OCI-LY1 (cell line): Measurements from ENCODE around the gene AJUBA.

Experiments used
- H2AFZ ChIP-seq: fragments of 200-600 bp; sonication (generic), shearing (Covaris generic); 2 replicates; pipeline ENCODE4 v1.6.0; 2014; ENCODE audit warnings: antibody characterized with exemption, mild to moderate bottlenecking, low read length
- H3F3A ChIP-seq: fragments of 200-600 bp; sonication (generic), shearing (Covaris generic); 2 replicates; pipeline ENCODE4 v1.6.0; 2014; ENCODE audit warnings: mild to moderate bottlenecking, antibody characterized with exemption, low read length, moderate library complexity; ENCODE audit not compliant: insufficient read depth
- H3K27ac ChIP-seq: fragments of 200-600 bp; sonication (generic); 2 replicates; pipeline ENCODE4 v1.5.1; 2014; ENCODE audit warnings: low read length, mixed run types, mild to moderate bottlenecking, low read depth; ENCODE audit not compliant: poor library complexity, severe bottlenecking
- H3K27me3 ChIP-seq: fragments of 200-600 bp; sonication (generic); 2 replicates; pipeline ENCODE4 v1.6.0; 2014; ENCODE audit warnings: antibody characterized with exemption, mild to moderate bottlenecking, low read length, moderate library complexity; ENCODE audit not compliant: insufficient read depth
- H3K36me3 ChIP-seq: fragments of 200-600 bp; sonication (generic); 2 replicates; pipeline ENCODE4 v1.6.1; 2014; ENCODE audit warnings: mild to moderate bottlenecking, antibody characterized with exemption, low read length, moderate library complexity, mixed read lengths; ENCODE audit not compliant: insufficient read depth
- H3K4me1 ChIP-seq: fragments of 200-600 bp; sonication (generic); 2 replicates; pipeline ENCODE4 v1.5.1; 2014; ENCODE audit warnings: mild to moderate bottlenecking, low read length, moderate library complexity; ENCODE audit not compliant: insufficient read depth, severe bottlenecking
- H3K4me2 ChIP-seq: fragments of 200-600 bp; sonication (generic), shearing (Covaris generic); 2 replicates; pipeline ENCODE4 v1.6.1; 2014; ENCODE audit warnings: low read length
- H3K4me3 ChIP-seq: fragments of 200-600 bp; sonication (generic); 2 replicates; pipeline ENCODE4 v1.5.1; 2014; ENCODE audit warnings: low read length, low read depth, mild to moderate bottlenecking, mixed read lengths; ENCODE audit not compliant: poor library complexity, severe bottlenecking
- H3K79me2 ChIP-seq: fragments of 200-600 bp; shearing (Covaris generic); 2 replicates; pipeline ENCODE4 v1.6.1; 2016; ENCODE audit warnings: mixed run types, low read length, mixed read lengths; ENCODE audit not compliant: insufficient read depth
- H3K9ac ChIP-seq: fragments of 200-600 bp; sonication (generic), shearing (Covaris generic); 2 replicates; pipeline ENCODE4 v1.6.1; 2014; ENCODE audit warnings: mild to moderate bottlenecking, low read length, mixed read lengths
- H3K9me2 ChIP-seq: fragments of 200-600 bp; sonication (generic), shearing (Covaris generic); 2 replicates; pipeline ENCODE4 v1.6.1; 2014; ENCODE audit warnings: low read depth, mild to moderate bottlenecking, low read length, mixed read lengths
- H3K9me3 ChIP-seq: fragments of 200-600 bp; shearing (Covaris generic); 2 replicates; pipeline ENCODE4 v1.6.1; 2014; ENCODE audit warnings: low read length, mixed read lengths
- H4K20me1 ChIP-seq: fragments of 200-600 bp; sonication (generic), shearing (Covaris generic); 2 replicates; pipeline ENCODE4 v1.6.0; 2016; ENCODE audit warnings: mild to moderate bottlenecking, low read length; ENCODE audit not compliant: insufficient read depth
- CTCF ChIP-seq: fragments of 200-600 bp; sonication (generic), shearing (Covaris generic); IDR thresholded peaks from 2 replicates; pipeline ENCODE4 v1.5.1; 2017; ENCODE audit warnings: mild to moderate bottlenecking, antibody characterized with exemption, low read length, moderate library complexity, mixed read lengths
- EZH2 ChIP-seq: fragments of 200-600 bp; sonication (generic), shearing (Covaris generic); IDR thresholded peaks from 2 replicates; pipeline ENCODE4 v1.8.0; 2017; ENCODE audit warnings: borderline replicate concordance, mixed run types, mild to moderate bottlenecking, antibody characterized with exemption, low read length, moderate library complexity, mixed read lengths

The AJUBA gene

GRCh38 chr14:22932146-22932545, 50.2 kb downstream of the AJUBA start:
- Histone ChIP-seq H3K9ac (no peak overlapping the region), H3K27me3 (no peaks in the 10 kb centered on the region), H3K4me1 (peaks cover 22% of the 10 kb centered on the region), H3K4me2 (no peak overlapping the region), H3K9me3 (no peaks in the 10 kb centered on the region), H3K79me2 (peaks cover 12% of the 10 kb centered on the region), H3K27ac (no peak overlapping the region), H3K36me3 (peaks cover 4% of the 10 kb centered on the region; the same call in 1 of the 2 replicates), H4K20me1 (no peaks in the 10 kb centered on the region), H2AFZ (no peak overlapping the region), H3F3A (no peaks in the 10 kb centered on the region), H3K9me2 (no peaks in the 10 kb centered on the region), H3K4me3 (no peak overlapping the region)
- no peak for TF ChIP-seq EZH2
- TF ChIP-seq CTCF = no peak

- no peaks in the 10 kb centered on the region for H3K27me3 ChIP-seq
- peak overlapping the region; percentile 97 for H3K4me3 ChIP-seq
- H4K20me1 ChIP-seq = no peaks in the 10 kb centered on the region
- no peaks in the 10 kb centered on the region for H3F3A ChIP-seq
- H3K4me1 ChIP-seq = peaks cover 36% of the 10 kb centered on the region
- peak overlapping the region; percentile 66 for H3K27ac ChIP-seq
- H2AFZ ChIP-seq = peak overlapping the region; percentile 68; the same call in 1 of the 2 replicates
- peaks cover 22% of the 10 kb centered on the region for H3K36me3 ChIP-seq
- H3K9ac ChIP-seq = peak overlapping the region; percentile 66
- H3K79me2 ChIP-seq = peaks cover 12% of the 10 kb centered on the region
- no peaks in the 10 kb centered on the region for H3K9me3 ChIP-seq
- H3K9me2 ChIP-seq = no peaks in the 10 kb centered on the region
- H3K4me2 ChIP-seq = peak overlapping the region; percentile 91
- TF ChIP-seq CTCF (no peak), EZH2 (no peak)
These were observed 52.4 kb downstream of the AJUBA start for GRCh38 chr14:22929961-22930364.

GRCh38 chr14:22929104-22929960, 53.0 kb downstream of the AJUBA start, which contains the start of gene PRMT5:
Gene PRMT5 (minus strand): TSS chr14:22929376. CDS start chr14:22929361, 15 bp downstream.
- Histone ChIP-seq H3K27ac (peak within 1 kb of the TSS; percentile 66), H3K27me3 (no peaks in the 10 kb centered on the region), H3K79me2 (peaks cover 12% of the 10 kb centered on the region), H3K4me2 (peak within 1 kb of the TSS; percentile 91), H2AFZ (peak within 1 kb of the TSS; percentile 68; the same call in 1 of the 2 replicates), H3K4me3 (peak within 1 kb of the TSS; percentile 97), H3K9ac (peak within 1 kb of the TSS; percentile 96), H3K36me3 (peaks cover 28% of the 10 kb centered on the region), H3F3A (no peaks in the 10 kb centered on the region), H3K9me2 (no peaks in the 10 kb centered on the region), H3K4me1 (peaks cover 36% of the 10 kb centered on the region), H3K9me3 (no peaks in the 10 kb centered on the region), H4K20me1 (no peaks in the 10 kb centered on the region)
- TF ChIP-seq EZH2 = no peak
- no peak for TF ChIP-seq CTCF
